HFF-Myc (cell line): ENCODE results near the gene VWA3A.
"Not testable (repeated sequence)": the region's sequence is repeated elsewhere in the genome, so short reads cannot be mapped to it uniquely, and the experiment has no call there.

ENCODE experiments used
- DNase-seq: peaks from one replicate; pipeline ENCODE4 v3.0.0-alpha.2; 2011; ENCODE audit warnings: low read depth; ENCODE audit errors: extremely low read depth
- H3K4me3 ChIP-seq: replicated peaks from 2 replicates; pipeline ENCODE4 v1.5.1; 2011; ENCODE audit warnings: low read depth, mild to moderate bottlenecking, control low read depth, low read length
- TF ChIP-seq, protein P1 (sequence below): IDR thresholded peaks from 2 replicates; pipeline ENCODE4 v1.5.1; 2012; ENCODE audit warnings: mild to moderate bottlenecking, low read depth, low read length, control low read depth; ENCODE audit errors: missing control alignments

The VWA3A gene

DNA sequence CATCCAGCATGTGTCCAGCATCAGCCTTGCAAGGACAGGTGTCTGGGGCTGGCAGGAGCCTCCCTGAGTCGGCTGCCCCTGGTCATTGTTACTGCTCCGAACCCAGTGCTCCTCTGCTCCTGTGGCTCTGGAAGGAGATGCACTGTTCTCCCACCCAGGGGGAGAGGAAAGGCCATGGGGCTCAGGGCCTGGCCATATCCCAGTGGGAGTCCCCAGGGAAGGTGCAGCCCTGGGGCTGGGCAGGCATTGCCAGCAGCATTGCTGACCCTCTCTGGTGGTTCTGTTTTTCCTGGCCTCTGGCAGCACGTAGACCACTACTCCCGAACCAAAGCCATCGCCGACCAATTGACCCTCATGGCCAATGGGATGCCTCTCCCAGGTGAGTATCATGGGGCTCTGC is 79.6 kb downstream of the VWA3A start:
- DNase-seq: no peak

GRCh38 chr16:22172642-22173041 is 80.3 kb downstream of the VWA3A start:
- H3K4me3 ChIP-seq, DNase-seq: not testable (repeated sequence)

More for the DNA sequence above, 79.6 kb downstream of the VWA3A start:
- TF ChIP-seq, protein P1, sequence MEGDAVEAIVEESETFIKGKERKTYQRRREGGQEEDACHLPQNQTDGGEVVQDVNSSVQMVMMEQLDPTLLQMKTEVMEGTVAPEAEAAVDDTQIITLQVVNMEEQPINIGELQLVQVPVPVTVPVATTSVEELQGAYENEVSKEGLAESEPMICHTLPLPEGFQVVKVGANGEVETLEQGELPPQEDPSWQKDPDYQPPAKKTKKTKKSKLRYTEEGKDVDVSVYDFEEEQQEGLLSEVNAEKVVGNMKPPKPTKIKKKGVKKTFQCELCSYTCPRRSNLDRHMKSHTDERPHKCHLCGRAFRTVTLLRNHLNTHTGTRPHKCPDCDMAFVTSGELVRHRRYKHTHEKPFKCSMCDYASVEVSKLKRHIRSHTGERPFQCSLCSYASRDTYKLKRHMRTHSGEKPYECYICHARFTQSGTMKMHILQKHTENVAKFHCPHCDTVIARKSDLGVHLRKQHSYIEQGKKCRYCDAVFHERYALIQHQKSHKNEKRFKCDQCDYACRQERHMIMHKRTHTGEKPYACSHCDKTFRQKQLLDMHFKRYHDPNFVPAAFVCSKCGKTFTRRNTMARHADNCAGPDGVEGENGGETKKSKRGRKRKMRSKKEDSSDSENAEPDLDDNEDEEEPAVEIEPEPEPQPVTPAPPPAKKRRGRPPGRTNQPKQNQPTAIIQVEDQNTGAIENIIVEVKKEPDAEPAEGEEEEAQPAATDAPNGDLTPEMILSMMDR: no peak
- H3K4me3 ChIP-seq: no peak overlapping the region

DNA sequence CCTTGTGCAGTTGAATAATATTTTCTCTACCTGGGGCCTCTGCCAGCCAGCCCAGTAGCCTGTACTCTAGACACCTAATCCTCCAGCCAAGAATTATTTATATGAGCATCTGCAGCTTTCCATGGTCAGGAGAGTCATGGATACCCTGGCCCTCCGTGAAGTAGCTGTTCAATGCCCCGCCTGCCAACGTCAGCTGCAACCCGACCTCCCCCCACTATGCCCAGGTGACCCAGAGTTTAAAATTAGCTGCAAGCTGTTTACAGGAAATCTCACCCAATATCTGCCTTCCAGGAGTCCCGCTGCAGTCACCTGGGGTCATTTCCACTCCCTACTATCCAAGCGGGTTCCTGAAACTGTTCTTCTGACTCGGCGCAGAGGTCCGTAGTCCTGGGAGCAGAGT is 82.3 kb downstream of the VWA3A start:
- no peak overlapping the region for H3K4me3 ChIP-seq
- TF ChIP-seq, protein P1: no peak
- DNase-seq: no peak

GRCh38 chr16:22177968-22178930 is 85.9 kb downstream of the VWA3A start:
- no peak overlapping the region for H3K4me3 ChIP-seq
- no peak for DNase-seq
- TF ChIP-seq, protein P1: no peak

DNA sequence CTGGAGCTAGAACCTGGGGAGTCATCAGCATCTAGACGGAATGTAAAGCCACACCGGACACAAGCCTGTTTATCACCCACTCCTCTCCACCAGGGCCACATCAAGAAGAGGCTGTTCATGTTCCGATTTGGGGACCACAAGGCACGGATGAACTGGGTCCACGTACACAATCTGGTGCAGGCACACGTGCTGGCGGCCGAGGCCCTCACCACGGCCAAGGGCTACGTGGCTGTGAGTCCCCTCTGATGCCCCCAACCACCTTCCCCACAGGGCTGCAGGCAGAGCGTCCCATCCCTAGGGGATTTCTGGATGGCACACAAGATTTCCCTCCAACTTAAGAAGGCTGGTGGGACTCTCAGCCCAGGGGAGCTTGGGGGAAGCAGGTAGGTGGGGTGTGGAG is 89.1 kb downstream of the VWA3A start:
- TF ChIP-seq, protein P1: no peak
- no peak overlapping the region for H3K4me3 ChIP-seq
- no peak for DNase-seq

GRCh38 chr16:22181843-22182242 is 89.5 kb downstream of the VWA3A start:
- H3K4me3 ChIP-seq: no peak overlapping the region
- TF ChIP-seq, protein P1: no peak
- DNase-seq: no peak

GRCh38 chr16:22183335-22183734 is 91.0 kb downstream of the VWA3A start:
- DNase-seq: no peak
- H3K4me3 ChIP-seq: no peak overlapping the region
- TF ChIP-seq, protein P1: no peak
